ENCODE data around the gene DNAAF6.

The DNAAF6 gene

DNA sequence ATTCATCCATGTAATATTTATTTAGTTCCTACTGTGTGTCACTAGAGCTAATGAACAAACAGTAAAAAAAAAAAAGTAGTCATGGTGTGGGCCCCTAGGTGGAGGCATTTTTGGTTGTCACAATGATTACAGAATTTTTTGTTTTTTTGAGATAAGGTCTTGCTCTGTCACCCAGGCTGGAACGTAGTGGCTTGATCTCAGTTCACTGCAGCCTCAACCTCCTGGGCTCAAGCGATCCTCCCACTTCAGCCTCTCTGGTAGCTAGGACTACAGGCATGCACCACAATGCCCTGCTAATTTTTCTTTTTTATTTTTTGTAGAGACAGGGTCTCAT, 22.0 kb downstream of the DNAAF6 start:
- H3K4me3 ChIP-seq (ENCODE audit: low read length) = no peak overlapping the region
- TF ChIP-seq, protein P1, sequence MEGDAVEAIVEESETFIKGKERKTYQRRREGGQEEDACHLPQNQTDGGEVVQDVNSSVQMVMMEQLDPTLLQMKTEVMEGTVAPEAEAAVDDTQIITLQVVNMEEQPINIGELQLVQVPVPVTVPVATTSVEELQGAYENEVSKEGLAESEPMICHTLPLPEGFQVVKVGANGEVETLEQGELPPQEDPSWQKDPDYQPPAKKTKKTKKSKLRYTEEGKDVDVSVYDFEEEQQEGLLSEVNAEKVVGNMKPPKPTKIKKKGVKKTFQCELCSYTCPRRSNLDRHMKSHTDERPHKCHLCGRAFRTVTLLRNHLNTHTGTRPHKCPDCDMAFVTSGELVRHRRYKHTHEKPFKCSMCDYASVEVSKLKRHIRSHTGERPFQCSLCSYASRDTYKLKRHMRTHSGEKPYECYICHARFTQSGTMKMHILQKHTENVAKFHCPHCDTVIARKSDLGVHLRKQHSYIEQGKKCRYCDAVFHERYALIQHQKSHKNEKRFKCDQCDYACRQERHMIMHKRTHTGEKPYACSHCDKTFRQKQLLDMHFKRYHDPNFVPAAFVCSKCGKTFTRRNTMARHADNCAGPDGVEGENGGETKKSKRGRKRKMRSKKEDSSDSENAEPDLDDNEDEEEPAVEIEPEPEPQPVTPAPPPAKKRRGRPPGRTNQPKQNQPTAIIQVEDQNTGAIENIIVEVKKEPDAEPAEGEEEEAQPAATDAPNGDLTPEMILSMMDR (IDR thresholded peaks at IDR 0.05; ENCODE audit: low read depth, low read length) = no peak
- TF ChIP-seq EZH2phosphoT487 (IDR thresholded peaks at IDR 0.05; ENCODE audit: low read depth) = no peak
- H3K9ac ChIP-seq (ENCODE audit: low read length) = no peak overlapping the region
- H3K79me2 ChIP-seq (ENCODE audit: low read length) = no peaks in the 10 kb centered on the region
- H3K27me3 ChIP-seq (ENCODE audit: low read depth, low read length) = no peaks in the 10 kb centered on the region
- H3K4me1 ChIP-seq (ENCODE audit: low read length) = peaks cover 11% of the 10 kb centered on the region
- no peaks in the 10 kb centered on the region for H3K9me3 ChIP-seq (ENCODE audit: insufficient read depth, low read length)
- no peak overlapping the region for H3K27ac ChIP-seq (ENCODE audit: low read length)
- H2AFZ ChIP-seq (ENCODE audit: low read depth, low read length) = no peak overlapping the region
- H4K20me1 ChIP-seq (ENCODE audit: insufficient read depth, low read length) = no peaks in the 10 kb centered on the region
- peak overlapping the region; percentile 3; the same call in 1 of the 2 replicates for H3K4me2 ChIP-seq (ENCODE audit: low read length)
- no peaks in the 10 kb centered on the region for H3K36me3 ChIP-seq (replicated peaks; ENCODE audit: low read depth, low read length)

DNA sequence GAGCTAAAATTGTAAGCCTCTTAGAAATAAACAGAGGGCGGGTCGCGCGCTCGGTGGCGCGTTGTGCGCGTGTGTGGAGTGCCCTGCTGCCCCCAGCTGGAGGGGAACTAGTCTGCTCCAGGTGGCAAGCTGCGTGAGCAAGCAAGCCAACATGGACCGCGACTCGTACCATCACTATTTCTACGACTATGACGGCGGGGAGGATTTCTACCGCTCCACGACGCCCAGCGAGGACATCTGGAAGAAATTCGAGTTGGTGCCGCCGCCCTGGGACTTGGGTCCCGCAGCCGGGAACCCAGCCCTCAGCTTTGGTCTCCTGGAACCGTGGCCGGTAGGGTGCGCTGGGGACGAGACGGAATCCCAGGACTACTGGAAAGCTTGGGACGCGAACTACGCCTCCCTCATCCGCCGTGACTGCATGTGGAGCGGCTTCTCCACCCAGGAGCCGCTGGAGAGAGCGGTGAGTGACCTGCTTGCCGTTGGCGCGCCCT, 66.1 kb downstream of the DNAAF6 start:
- no peak overlapping the region for H3K4me2 ChIP-seq (ENCODE audit: low read length)
- H3K4me3 ChIP-seq (ENCODE audit: low read length) = no peak overlapping the region
- TF ChIP-seq, protein P1 (IDR thresholded peaks at IDR 0.05; ENCODE audit: low read depth, low read length) = no peak
- TF ChIP-seq EZH2phosphoT487 (IDR thresholded peaks at IDR 0.05; ENCODE audit: low read depth) = no peak
- H3K9ac ChIP-seq (ENCODE audit: low read length) = no peak overlapping the region
- H3K36me3 ChIP-seq (replicated peaks; ENCODE audit: low read depth, low read length) = no peaks in the 10 kb centered on the region
- no peak overlapping the region for H2AFZ ChIP-seq (ENCODE audit: low read depth, low read length)
- no peak overlapping the region for H3K27ac ChIP-seq (ENCODE audit: low read length)
- no peaks in the 10 kb centered on the region for H3K27me3 ChIP-seq (ENCODE audit: low read depth, low read length)
- no peaks in the 10 kb centered on the region for H4K20me1 ChIP-seq (ENCODE audit: insufficient read depth, low read length)
- H3K79me2 ChIP-seq (ENCODE audit: low read length) = no peaks in the 10 kb centered on the region
- H3K4me1 ChIP-seq (ENCODE audit: low read length) = no peaks in the 10 kb centered on the region
- H3K9me3 ChIP-seq (ENCODE audit: insufficient read depth, low read length) = no peaks in the 10 kb centered on the region

DNA sequence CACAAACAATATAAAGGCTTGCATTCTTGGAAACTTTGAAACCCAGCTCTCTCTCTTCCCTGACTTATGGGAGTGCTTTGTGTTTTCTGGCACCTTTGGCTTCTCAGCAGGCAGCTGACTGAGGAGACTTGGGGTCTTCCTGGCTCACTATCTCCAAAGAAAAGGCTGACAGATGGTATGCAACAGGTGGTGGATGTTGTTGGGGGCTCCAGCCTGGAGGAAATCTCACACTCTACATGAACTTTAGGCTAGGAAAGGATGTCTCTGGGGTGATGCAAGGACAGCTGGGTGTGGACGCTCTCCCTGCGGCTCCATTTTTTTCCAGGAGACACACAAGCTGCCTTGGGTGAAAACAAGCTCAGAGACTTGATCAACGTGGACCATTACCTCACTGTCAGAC, 67.4 kb downstream of the DNAAF6 start:
- no peaks in the 10 kb centered on the region for H3K27me3 ChIP-seq (ENCODE audit: low read depth, low read length)
- H3K9ac ChIP-seq (ENCODE audit: low read length) = no peak overlapping the region
- no peak overlapping the region for H3K4me3 ChIP-seq (ENCODE audit: low read length)
- no peak overlapping the region for H3K27ac ChIP-seq (ENCODE audit: low read length)
- no peaks in the 10 kb centered on the region for H3K36me3 ChIP-seq (replicated peaks; ENCODE audit: low read depth, low read length)
- no peaks in the 10 kb centered on the region for H3K79me2 ChIP-seq (ENCODE audit: low read length)
- no peaks in the 10 kb centered on the region for H3K9me3 ChIP-seq (ENCODE audit: insufficient read depth, low read length)
- H4K20me1 ChIP-seq (ENCODE audit: insufficient read depth, low read length) = no peaks in the 10 kb centered on the region
- TF ChIP-seq, protein P1 (IDR thresholded peaks at IDR 0.05; ENCODE audit: low read depth, low read length) = no peak
- no peak for TF ChIP-seq EZH2phosphoT487 (IDR thresholded peaks at IDR 0.05; ENCODE audit: low read depth)
- H3K4me2 ChIP-seq (ENCODE audit: low read length) = no peak overlapping the region
- H2AFZ ChIP-seq (ENCODE audit: low read depth, low read length) = no peak overlapping the region
- no peaks in the 10 kb centered on the region for H3K4me1 ChIP-seq (ENCODE audit: low read length)

DNA sequence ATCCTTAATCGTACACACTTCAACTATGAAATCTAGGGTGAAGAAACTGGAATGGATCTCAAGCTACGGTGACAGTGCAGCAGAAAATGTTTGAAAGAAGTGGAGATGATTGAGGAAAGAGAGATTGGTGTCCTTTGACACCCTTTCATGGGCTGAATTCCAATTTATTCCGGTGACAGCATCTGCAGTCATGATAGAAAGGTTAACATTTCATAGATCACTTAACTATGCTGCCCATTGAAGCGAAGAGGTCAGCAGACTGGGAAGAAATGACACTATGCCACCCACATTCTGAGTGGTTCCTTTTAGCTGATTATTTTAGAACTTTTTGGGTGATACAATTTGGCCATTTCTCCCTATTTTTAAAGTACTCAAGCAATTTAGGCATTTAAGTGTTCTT, 82.3 kb downstream of the DNAAF6 start:
- Histone ChIP-seq H3K79me2 (ENCODE audit: low read length) (no peaks in the 10 kb centered on the region), H3K4me1 (ENCODE audit: low read length) (no peaks in the 10 kb centered on the region), H3K4me3 (ENCODE audit: low read length) (no peak overlapping the region), H3K36me3 (replicated peaks; ENCODE audit: low read depth, low read length) (no peaks in the 10 kb centered on the region), H2AFZ (ENCODE audit: low read depth, low read length) (no peak overlapping the region), H3K27me3 (ENCODE audit: low read depth, low read length) (no peaks in the 10 kb centered on the region), H3K4me2 (ENCODE audit: low read length) (no peak overlapping the region), H4K20me1 (ENCODE audit: insufficient read depth, low read length) (no peaks in the 10 kb centered on the region), H3K9me3 (ENCODE audit: insufficient read depth, low read length) (no peaks in the 10 kb centered on the region), H3K27ac (ENCODE audit: low read length) (no peak overlapping the region), H3K9ac (ENCODE audit: low read length) (no peak overlapping the region)
- TF ChIP-seq, protein P1 (IDR thresholded peaks at IDR 0.05; ENCODE audit: low read depth, low read length) = no peak
- no peak for TF ChIP-seq EZH2phosphoT487 (IDR thresholded peaks at IDR 0.05; ENCODE audit: low read depth)

All from OCI-LY3 (cell line).